GM21529 (cell line): ENCODE data around the gene EDDM13.
"Not testable (repeated sequence)": the region's sequence is repeated elsewhere in the genome, so short reads cannot be mapped to it uniquely, and the experiment has no call there.

Source experiments
- ATAC-seq: cut with Tn5 transposase; IDR thresholded peaks from one replicate; pipeline ENCODE4 v1.9.1; 2021; ENCODE audit not compliant: unreplicated experiment

EDDM13 gene

DNA sequence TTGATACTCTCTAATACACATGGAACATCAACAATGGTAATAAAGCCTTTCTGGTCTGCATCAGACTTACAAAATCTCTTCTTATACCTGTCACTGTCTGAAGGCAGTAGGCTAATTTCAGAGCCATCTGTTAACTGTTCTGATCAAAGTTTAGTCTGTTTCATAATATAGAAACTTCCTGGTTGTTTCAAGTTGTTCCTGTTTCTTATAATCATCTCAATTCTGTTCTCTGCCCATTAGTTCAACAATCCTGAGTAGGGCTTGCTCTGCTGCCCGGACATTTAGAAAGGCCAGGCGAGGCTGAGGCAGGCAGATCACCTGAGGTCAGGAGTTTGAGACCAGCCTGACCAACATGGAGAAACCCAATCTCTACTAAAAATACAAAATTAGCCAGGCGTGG lies 47.4 kb downstream of the EDDM13 start:
- ATAC-seq = no peak

GRCh38 chr19:56321254-56321988 lies 48.9 kb downstream of the EDDM13 start:
- no peak for ATAC-seq

DNA sequence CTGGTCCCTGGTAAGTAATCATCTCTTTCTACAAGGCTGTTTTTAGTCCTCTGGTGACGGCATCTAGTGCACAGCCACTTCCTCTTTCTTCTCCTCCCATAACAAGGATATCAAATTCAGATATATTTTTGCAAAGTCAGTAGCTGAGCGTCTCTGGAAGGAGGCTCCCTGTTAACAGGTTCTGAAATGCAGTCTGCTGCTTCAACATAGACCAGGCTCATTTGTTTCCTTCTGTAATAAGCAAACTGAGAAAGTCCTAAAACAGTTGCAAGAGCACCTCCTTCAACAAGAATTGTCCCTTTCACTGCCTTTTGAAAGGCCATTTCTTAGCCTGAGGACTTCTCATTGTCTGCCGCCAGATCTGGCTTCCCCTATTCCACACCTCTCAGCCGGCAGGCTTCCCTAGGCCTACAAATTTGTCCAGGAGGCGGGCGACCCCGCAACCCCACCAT lies 49.5 kb downstream of the EDDM13 start:
- no peak for ATAC-seq

DNA sequence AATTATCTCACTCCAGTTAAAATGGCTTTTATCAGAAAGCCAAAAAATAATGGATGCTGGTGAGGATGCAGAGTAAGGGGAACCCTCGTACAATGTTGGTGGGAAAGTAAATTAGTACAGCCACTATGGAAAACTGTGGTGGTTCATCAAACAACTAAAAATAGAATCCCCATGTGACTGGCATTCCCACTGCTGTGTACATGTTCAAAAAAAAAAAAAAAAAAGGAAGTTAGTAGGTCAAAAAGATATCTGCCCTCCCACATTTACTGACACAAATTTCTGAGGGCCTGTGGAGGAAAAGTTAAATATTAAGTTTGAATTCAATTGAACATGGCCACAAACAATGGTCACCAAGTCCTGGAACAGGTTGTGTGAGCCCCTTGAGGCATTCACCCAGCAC lies 51.9 kb downstream of the EDDM13 start:
- no peak for ATAC-seq

GRCh38 chr19:56332695-56333094 lies 60.1 kb downstream of the EDDM13 start:
- no peak for ATAC-seq

DNA sequence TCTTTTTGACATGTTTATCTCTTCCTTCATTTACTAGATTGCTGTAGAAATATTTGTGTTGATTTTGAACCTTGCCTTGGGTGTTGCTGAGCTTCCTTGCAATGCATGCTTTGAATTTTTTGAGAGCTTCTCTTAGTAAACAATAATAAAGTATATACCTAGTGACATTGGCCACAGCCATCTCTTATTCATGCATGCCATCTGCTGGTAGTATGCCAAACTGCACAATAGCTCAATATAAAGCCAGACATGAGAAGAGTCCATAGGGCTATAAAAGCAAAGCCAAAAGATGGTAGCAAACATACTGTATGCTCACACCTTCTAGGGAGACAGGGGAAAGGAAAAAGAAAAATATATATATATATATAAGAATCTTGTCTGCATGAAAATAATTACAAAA lies 61.0 kb downstream of the EDDM13 start:
- no peak for ATAC-seq

DNA sequence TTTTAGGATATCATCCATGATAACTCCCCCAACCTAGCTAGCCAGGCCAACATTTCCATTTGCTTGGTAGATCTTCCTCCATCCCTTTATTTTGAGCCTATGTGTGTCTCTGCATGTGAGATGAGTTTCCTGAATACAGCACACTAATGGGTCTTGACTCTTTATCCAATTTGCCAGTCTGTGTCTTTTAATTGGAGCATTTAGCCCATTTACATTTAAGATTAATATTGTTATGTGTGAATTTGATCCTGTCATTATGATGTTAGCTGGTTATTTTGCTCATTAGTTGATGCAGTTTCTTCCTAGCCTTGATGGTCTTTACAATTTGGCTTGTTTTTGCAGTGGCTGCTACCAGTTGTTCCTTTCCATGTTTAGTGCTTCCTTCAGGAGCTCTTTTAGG lies 62.8 kb downstream of the EDDM13 start:
- not testable (repeated sequence) for ATAC-seq

DNA sequence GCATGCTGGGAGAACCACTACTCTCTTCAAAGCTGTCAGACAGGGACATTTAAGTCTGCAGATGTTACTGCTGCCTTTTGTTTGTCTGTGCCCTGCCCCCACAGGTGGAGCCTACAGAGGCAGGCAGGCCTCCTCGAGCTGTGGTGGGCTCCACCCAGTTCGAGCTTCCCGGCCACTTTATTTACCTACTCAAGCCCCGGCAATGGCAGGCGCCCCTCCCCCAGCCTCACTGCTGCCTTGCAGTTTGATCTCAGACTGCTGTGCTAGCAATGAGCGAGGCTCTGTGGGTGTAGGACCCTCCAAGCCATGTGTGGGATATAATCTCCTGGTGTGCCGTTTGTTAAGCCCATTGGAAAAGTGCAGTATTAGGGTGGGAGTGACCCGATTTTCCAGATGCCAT lies 64.5 kb downstream of the EDDM13 start:
- not testable (repeated sequence) for ATAC-seq

DNA sequence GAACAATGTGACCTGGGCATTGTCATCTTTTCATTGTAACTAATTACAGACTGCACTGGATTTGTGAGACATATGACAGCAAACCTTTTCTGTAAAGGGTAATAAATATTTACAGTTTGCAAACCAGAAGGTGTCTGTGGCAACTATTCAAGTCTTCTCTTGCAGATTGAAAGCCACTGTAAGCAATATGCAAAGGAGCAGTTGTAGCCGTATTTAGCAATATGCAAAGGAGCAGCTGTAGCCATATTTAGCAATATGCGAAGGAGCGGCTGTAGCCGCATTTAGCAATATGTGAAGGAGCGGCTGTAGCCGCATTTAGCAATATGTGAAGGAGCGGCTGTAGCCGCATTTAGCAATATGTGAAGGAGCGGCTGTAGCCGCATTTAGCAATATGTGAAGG lies 66.5 kb downstream of the EDDM13 start:
- not testable (repeated sequence) for ATAC-seq

GRCh38 chr19:56341948-56342347 lies 69.4 kb downstream of the EDDM13 start:
- ATAC-seq = no peak

DNA sequence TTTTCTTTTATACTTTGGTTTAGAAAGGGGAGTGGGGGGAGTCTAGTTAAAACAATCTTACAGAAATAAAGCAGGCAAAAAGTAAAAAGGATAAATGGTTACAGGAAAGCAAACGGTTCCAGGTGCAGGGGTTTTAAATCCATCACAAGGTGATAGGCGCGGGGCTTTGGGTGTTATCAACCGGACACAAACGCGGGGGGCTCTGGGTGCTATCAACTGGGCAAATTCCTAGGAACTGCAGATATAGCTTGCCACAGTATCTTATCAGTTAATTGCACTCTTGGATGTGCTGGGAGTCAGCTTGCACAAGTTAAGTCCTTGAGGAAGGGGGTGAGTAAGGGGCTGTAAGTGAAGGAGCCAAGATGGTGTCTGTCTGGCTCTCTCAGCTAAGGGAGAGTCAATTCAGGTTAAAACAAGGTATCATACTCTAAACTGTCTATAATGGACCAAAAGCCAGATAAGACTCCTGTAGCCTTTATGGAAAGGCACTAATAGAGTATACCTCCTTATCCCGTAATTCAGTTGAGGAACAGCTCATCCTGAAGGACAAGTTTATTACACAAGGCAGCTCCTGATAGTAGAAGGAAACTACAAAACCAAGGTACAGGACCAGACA lies 74.7 kb downstream of the EDDM13 start:
- ATAC-seq = no peak

- no peak for ATAC-seq
Observed at GRCh38 chr19:56348289-56348877, 75.8 kb downstream of the EDDM13 start.

DNA sequence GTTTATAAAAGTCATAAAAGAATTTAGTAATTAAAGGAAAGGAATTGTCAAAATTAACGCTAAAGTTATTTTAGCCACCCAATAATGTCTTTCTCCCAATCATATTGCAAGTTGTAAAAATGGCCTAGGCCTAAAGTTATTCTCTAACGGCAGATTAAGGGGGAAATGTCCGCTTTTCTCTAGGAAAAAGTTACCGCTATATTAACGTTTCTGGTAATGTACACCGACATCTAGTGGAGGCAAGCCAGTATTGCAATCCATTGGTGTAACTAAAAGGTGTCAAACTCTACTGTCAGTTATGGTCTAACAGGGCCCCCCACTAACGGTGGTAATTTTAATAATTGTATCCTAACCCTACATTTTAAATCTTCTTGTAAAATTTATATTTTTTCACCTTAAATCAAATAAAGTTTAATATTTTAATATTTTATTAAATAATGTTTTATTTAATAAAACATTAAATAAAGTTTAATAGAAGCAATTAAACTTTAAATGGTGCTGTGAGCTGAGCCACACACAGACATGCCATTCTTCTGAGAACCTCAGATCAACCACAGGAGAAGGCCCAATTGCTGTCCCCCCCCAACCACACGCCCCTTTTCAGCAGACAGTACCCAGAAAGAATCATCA lies 78.0 kb downstream of the EDDM13 start:
- no peak for ATAC-seq

- ATAC-seq = no peak
Observed at GRCh38 chr19:56351208-56351607, 78.7 kb downstream of the EDDM13 start.

GRCh38 chr19:56355517-56355916 lies 83.0 kb downstream of the EDDM13 start:
- ATAC-seq = no peak

GRCh38 chr19:56356944-56357343 lies 84.4 kb downstream of the EDDM13 start:
- ATAC-seq = no peak
